K562 (cell line): Measurements from ENCODE around the gene TBC1D12. TPM values are rescaled to one million over a fixed set of nuclear protein-coding genes. Genes with fewer than 3 reads are reported as not detected.

Experiments
- ATF1 ChIP-seq, 2 experiments: fragments of 450-650 bp in 1 of 2; IDR thresholded peaks; 2 replicates each; pipeline ENCODE4 v1.6.1; 2016; ENCODE audit warnings: missing compliant biosample characterization in 1 of 2, missing genetic modification characterization in 1 of 2
- BMI1 ChIP-seq: fragments of 150-350 bp; IDR thresholded peaks from 2 replicates; pipeline ENCODE4 v1.6.1; 2014; ENCODE audit warnings: low read length
- COPS2 ChIP-seq: fragments of 450-650 bp; conservative IDR thresholded peaks from 2 replicates; pipeline ENCODE4 v1.6.1; 2016; ENCODE audit warnings: mild to moderate bottlenecking, moderate library complexity
- DMBX1 ChIP-seq: fragments of 250-450 bp; sonication (Bioruptor Pico); IDR thresholded peaks from 2 replicates; pipeline ENCODE4 v1.8.0; 2022; ENCODE audit warnings: inconsistent platforms, mild to moderate bottlenecking, moderate library complexity, borderline replicate concordance
- ELF2 ChIP-seq: fragments of 250-450 bp; sonication (Bioruptor Pico); IDR thresholded peaks from 2 replicates; pipeline ENCODE4 v1.5.0; 2021; ENCODE audit warnings: mild to moderate bottlenecking
- HMG20B ChIP-seq: fragments of 250-450 bp; sonication (Bioruptor Pico); IDR thresholded peaks from 2 replicates; pipeline ENCODE4 v1.5.0; 2021; ENCODE audit warnings: mild to moderate bottlenecking
- PPARD ChIP-seq: fragments of 250-450 bp; sonication (Bioruptor Pico); IDR thresholded peaks from 2 replicates; pipeline ENCODE4 v1.8.0; 2022; ENCODE audit warnings: inconsistent platforms, mild to moderate bottlenecking, moderate library complexity
- SRSF1 ChIP-seq: fragments of 200-400 bp; formaldehyde crosslinking; IDR thresholded peaks from 2 replicates; pipeline ENCODE4 v1.6.1; 2017; ENCODE audit warnings: mild to moderate bottlenecking, low read depth, low read length, moderate library complexity
- TEAD4 ChIP-seq, 2 experiments: sonication (generic) in 1 of 2; formaldehyde crosslinking in 1 of 2; IDR thresholded peaks; 2 replicates each; pipeline versions ENCODE4 v1.6.1 to v1.8.0; 2012 to 2022; ENCODE audit warnings: borderline replicate concordance in 1 of 2, inconsistent platforms in 1 of 2, low read length in 1 of 2, mild to moderate bottlenecking in 1 of 2, missing genetic modification reagents in 1 of 2
- XRCC3 ChIP-seq: fragments of 450-650 bp; IDR thresholded peaks from 2 replicates; pipeline ENCODE4 v1.6.1; 2017; ENCODE audit warnings: mild to moderate bottlenecking, moderate library complexity
- polyA plus RNA-seq, 8 experiments: library from polyadenylated mRNA; depleted of rRNA in 4 of 8; stranded (reverse) in 5 of 8; unstranded in 3 of 8; fragments of >200 nt; fragmentation: Nextera tagmentation in 2 of 8; fragmentation: Illumina TruSeq in 1 of 8; extraction: Ambion mirVana in 2 of 8; extraction: Trizol in 1 of 8; gene quantifications; 2 replicates each; pipeline versions ENCODE4 v1.2.1 to v1.2.3, GENCODE V29; 2011 to 2014; ENCODE audit warnings: inconsistent platforms in 1 of 8, missing spikeins in 1 of 8
- total RNA-seq, 7 experiments: library from RNA; depleted of rRNA in 6 of 7; stranded (reverse); fragments of >200 nt in 6 of 7; fragmentation: Illumina TruSeq in 2 of 7; extraction: Trizol in 2 of 7; gene quantifications; 2 replicates each; pipeline versions ENCODE4 v1.2.1 to v1.2.3, GENCODE V29; 2011 to 2021; ENCODE audit warnings: low replicate concordance in 1 of 7
- TF ChIP-seq, protein P1 (sequence below): fragments of 200-800 bp; sonication (Bioruptor generic); IDR thresholded peaks from 2 replicates; pipeline ENCODE4 v1.6.1; 2017; ENCODE audit warnings: missing genetic modification characterization, missing compliant biosample characterization
- TF ChIP-seq, protein P2 (sequence below): fragments of 450-650 bp; IDR thresholded peaks from 2 replicates; pipeline ENCODE4 v1.6.1; 2017; ENCODE audit warnings: antibody characterized with exemption
- TF ChIP-seq, protein P3 (sequence below), 2 experiments: fragments of 450-650 bp; IDR thresholded peaks; 2 replicates each; pipeline ENCODE4 v1.6.1; 2016
- TF ChIP-seq, protein P4 (sequence below): fragments of 250-450 bp; sonication (Bioruptor Pico); IDR thresholded peaks from 2 replicates; pipeline ENCODE4 v1.8.0; 2022; ENCODE audit warnings: moderate library complexity, mild to moderate bottlenecking, inconsistent platforms
- TF ChIP-seq, protein P5 (sequence below): fragments of 450-650 bp; formaldehyde crosslinking; IDR thresholded peaks from 2 replicates; pipeline ENCODE4 v1.4.0; 2020; ENCODE audit warnings: mild to moderate bottlenecking, moderate library complexity
- TF ChIP-seq, protein P6 (sequence below): fragments of 250-450 bp; sonication (Bioruptor Pico); IDR thresholded peaks from 2 replicates; pipeline ENCODE4 v1.8.0; 2022; ENCODE audit warnings: moderate library complexity, mild to moderate bottlenecking, inconsistent platforms

TBC1D12 gene
- total and polyA plus RNA-seq, 9 of the 15 experiments (the other 6 are each of a cell fraction or from before 2014, with no cell fraction given) = 2.1 to 6.7 (median 3.9) TPM

DNA sequence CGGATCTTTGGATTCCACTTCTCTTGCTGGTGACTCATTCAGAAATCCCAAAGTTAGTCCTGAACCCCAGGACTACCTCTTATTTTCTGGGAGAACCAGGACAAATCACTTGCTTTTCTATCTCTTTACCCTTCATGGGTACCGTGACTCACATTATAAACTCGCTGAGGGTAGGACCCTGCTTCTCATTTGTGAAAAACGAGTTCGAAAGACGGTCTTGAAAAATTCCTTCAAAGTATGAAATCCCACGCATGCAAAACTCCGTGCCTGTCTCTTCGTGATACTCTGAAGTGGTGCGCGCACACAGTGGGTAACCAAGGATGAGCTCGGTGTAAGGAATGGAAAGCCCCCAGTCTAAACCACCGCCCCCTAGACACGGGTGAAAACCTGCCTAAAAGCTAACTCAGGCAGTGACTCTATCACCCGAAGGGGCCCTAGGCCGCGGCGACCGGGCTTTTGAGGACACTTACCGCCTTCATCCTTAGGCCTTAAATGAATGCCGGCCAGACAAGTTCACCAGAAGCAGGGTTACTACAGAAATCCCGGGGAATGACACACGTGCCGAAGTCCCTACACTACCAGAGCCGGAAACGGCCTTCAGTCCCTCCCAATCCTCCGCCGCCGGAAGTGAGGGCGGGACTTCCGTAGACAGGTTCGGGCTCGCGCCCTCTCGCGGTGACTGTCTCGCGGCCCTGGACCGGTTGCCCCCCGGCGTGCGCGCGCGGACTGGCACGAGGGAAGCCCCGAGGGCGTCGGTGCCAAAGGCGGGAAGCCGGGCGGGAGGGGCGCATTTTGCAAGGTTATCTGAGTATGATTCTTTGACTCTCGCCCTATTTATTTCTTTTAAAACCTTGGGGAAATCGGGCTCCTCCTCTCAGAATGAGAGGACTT is 39.7 kb upstream of the TBC1D12 start, which contains the start of gene NOC3L (continued):
- no peak for TF ChIP-seq ATF1 (CRISPR knock-in tag; IDR thresholded peaks at IDR 0.05)
- TF ChIP-seq ATF1 (tag; IDR thresholded peaks at IDR 0.05) = peak; percentile 73
- TF ChIP-seq DMBX1 (CRISPR knock-in tag) = no peak
- TF ChIP-seq SRSF1 = no peak
- no peak for TF ChIP-seq PPARD
- TF ChIP-seq, protein P1, sequence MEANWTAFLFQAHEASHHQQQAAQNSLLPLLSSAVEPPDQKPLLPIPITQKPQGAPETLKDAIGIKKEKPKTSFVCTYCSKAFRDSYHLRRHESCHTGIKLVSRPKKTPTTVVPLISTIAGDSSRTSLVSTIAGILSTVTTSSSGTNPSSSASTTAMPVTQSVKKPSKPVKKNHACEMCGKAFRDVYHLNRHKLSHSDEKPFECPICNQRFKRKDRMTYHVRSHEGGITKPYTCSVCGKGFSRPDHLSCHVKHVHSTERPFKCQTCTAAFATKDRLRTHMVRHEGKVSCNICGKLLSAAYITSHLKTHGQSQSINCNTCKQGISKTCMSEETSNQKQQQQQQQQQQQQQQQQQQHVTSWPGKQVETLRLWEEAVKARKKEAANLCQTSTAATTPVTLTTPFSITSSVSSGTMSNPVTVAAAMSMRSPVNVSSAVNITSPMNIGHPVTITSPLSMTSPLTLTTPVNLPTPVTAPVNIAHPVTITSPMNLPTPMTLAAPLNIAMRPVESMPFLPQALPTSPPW (CRISPR knock-in tag) = peak; percentile 62
- TF ChIP-seq, protein P2, sequence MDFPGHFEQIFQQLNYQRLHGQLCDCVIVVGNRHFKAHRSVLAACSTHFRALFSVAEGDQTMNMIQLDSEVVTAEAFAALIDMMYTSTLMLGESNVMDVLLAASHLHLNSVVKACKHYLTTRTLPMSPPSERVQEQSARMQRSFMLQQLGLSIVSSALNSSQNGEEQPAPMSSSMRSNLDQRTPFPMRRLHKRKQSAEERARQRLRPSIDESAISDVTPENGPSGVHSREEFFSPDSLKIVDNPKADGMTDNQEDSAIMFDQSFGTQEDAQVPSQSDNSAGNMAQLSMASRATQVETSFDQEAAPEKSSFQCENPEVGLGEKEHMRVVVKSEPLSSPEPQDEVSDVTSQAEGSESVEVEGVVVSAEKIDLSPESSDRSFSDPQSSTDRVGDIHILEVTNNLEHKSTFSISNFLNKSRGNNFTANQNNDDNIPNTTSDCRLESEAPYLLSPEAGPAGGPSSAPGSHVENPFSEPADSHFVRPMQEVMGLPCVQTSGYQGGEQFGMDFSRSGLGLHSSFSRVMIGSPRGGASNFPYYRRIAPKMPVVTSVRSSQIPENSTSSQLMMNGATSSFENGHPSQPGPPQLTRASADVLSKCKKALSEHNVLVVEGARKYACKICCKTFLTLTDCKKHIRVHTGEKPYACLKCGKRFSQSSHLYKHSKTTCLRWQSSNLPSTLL = no peak
- TF ChIP-seq COPS2 = no peak
- TF ChIP-seq BMI1 = no peak
- TF ChIP-seq, protein P3, sequence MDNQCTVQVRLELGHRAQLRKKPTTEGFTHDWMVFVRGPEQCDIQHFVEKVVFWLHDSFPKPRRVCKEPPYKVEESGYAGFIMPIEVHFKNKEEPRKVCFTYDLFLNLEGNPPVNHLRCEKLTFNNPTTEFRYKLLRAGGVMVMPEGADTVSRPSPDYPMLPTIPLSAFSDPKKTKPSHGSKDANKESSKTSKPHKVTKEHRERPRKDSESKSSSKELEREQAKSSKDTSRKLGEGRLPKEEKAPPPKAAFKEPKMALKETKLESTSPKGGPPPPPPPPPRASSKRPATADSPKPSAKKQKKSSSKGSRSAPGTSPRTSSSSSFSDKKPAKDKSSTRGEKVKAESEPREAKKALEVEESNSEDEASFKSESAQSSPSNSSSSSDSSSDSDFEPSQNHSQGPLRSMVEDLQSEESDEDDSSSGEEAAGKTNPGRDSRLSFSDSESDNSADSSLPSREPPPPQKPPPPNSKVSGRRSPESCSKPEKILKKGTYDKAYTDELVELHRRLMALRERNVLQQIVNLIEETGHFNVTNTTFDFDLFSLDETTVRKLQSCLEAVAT (IDR thresholded peaks at IDR 0.05) = no peak
- TF ChIP-seq, protein P4, sequence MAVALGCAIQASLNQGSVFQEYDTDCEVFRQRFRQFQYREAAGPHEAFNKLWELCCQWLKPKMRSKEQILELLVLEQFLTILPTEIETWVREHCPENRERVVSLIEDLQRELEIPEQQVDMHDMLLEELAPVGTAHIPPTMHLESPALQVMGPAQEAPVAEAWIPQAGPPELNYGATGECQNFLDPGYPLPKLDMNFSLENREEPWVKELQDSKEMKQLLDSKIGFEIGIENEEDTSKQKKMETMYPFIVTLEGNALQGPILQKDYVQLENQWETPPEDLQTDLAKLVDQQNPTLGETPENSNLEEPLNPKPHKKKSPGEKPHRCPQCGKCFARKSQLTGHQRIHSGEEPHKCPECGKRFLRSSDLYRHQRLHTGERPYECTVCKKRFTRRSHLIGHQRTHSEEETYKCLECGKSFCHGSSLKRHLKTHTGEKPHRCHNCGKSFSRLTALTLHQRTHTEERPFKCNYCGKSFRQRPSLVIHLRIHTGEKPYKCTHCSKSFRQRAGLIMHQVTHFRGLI (CRISPR knock-in tag) = no peak
- TF ChIP-seq, protein P5, sequence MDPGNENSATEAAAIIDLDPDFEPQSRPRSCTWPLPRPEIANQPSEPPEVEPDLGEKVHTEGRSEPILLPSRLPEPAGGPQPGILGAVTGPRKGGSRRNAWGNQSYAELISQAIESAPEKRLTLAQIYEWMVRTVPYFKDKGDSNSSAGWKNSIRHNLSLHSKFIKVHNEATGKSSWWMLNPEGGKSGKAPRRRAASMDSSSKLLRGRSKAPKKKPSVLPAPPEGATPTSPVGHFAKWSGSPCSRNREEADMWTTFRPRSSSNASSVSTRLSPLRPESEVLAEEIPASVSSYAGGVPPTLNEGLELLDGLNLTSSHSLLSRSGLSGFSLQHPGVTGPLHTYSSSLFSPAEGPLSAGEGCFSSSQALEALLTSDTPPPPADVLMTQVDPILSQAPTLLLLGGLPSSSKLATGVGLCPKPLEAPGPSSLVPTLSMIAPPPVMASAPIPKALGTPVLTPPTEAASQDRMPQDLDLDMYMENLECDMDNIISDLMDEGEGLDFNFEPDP (CRISPR knock-in tag) = no peak
- no peak for TF ChIP-seq TEAD4 (IDR thresholded peaks at IDR 0.05; ENCODE audit: low read length)
- no peak for TF ChIP-seq TEAD4 (CRISPR knock-in tag; IDR thresholded peaks at IDR 0.05; ENCODE audit: borderline replicate concordance)
- no peak for TF ChIP-seq ELF2
- TF ChIP-seq HMG20B = no peak
- TF ChIP-seq, protein P6, sequence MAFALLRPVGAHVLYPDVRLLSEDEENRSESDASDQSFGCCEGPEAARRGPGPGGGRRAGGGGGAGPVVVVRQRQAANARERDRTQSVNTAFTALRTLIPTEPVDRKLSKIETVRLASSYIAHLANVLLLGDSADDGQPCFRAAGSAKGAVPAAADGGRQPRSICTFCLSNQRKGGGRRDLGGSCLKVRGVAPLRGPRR (CRISPR knock-in tag) = no peak
- no peak for TF ChIP-seq XRCC3
